Astrocyte (in vitro differentiated cells and primary cell): Measurements from ENCODE around the gene KIF11.

Experiments used
- EZH2 ChIP-seq: IDR thresholded peaks from 2 replicates; pipeline ENCODE4 v1.6.1; 2012; ENCODE audit warnings: mild to moderate bottlenecking, low read length, inconsistent platforms; ENCODE audit not compliant: insufficient read depth
- TF ChIP-seq, protein P1 (sequence below): IDR thresholded peaks from 2 replicates; pipeline ENCODE4 v1.5.1; 2011; ENCODE audit warnings: low read depth, mild to moderate bottlenecking, inconsistent platforms, low read length, moderate library complexity; ENCODE audit not compliant: insufficient read depth

DNA sequence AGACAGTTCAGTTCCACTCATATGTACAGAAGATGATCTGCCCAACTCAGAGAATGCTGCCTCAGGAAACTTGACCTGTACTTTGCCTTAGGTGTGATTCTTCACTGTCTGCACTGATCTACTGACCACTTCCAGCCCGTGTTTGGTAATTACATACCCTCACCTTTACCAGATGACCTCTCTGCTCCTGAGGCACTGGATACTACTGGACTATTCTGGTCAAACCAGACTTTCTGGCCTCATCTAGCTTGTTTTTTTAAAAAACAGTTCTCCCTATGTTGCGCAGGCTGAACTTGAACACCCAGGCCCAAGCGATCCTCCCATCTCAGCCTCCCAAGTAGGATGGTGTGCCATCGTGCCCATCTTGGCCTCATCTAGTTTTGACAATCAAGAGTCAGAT, 45.3 kb upstream of the KIF11 start:
- TF ChIP-seq, protein P1, sequence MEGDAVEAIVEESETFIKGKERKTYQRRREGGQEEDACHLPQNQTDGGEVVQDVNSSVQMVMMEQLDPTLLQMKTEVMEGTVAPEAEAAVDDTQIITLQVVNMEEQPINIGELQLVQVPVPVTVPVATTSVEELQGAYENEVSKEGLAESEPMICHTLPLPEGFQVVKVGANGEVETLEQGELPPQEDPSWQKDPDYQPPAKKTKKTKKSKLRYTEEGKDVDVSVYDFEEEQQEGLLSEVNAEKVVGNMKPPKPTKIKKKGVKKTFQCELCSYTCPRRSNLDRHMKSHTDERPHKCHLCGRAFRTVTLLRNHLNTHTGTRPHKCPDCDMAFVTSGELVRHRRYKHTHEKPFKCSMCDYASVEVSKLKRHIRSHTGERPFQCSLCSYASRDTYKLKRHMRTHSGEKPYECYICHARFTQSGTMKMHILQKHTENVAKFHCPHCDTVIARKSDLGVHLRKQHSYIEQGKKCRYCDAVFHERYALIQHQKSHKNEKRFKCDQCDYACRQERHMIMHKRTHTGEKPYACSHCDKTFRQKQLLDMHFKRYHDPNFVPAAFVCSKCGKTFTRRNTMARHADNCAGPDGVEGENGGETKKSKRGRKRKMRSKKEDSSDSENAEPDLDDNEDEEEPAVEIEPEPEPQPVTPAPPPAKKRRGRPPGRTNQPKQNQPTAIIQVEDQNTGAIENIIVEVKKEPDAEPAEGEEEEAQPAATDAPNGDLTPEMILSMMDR = no peak
- no peak for TF ChIP-seq EZH2
